SU-DHL-6 (cell line): Measurements from ENCODE around the gene MRPL51.

Experiments
- CTCF ChIP-seq: fragments of 200-600 bp; sonication (generic); IDR thresholded peaks from one replicate; pipeline ENCODE4 v1.5.1; 2017; ENCODE audit warnings: antibody characterized with exemption, mild to moderate bottlenecking, low read length, moderate library complexity; ENCODE audit not compliant: insufficient read depth, poor library complexity, severe bottlenecking
- EZH2phosphoT487 ChIP-seq: fragments of 200-600 bp; sonication (generic), shearing (Covaris generic); conservative IDR thresholded peaks from 2 replicates; pipeline ENCODE4 v1.6.1; 2018; ENCODE audit warnings: mild to moderate bottlenecking, antibody characterized with exemption, low read length, moderate library complexity, mixed read lengths

- no peak for TF ChIP-seq CTCF
- TF ChIP-seq EZH2phosphoT487: no peak
Observed at GRCh38 chr12:6471989-6472360, 21.1 kb downstream of the MRPL51 start.
